ENCODE results near the gene NQO1.

GRCh38 chr16:69680358-69680757, 46.0 kb downstream of the NQO1 start:
- no peak for TF ChIP-seq POLR2A (IDR thresholded peaks at IDR 0.05)
- TF ChIP-seq CTCF (IDR thresholded peaks at IDR 0.05), result no peak

All from testis (tissue), 2 donors.